ENCODE results near the gene PARVB. TPM values are rescaled to one million over a fixed set of nuclear protein-coding genes. Genes with fewer than 3 reads are reported as not detected.

PARVB gene
- total RNA-seq, 1 donor from 2014 or later = 22.1 TPM

GRCh38 chr22:44209343-44209742, 185.2 kb downstream of the PARVB start:
- Mint-ChIP-seq H3K4me3 (no peak overlapping the region), H3K4me1 (no peaks in the 10 kb centered on the region), H3K27me3 (ENCODE audit: low read depth) (peaks cover 34% of the 10 kb centered on the region), H3K9me3 (peaks cover 16% of the 10 kb centered on the region), H3K27ac (no peak overlapping the region), H3K36me3 (peaks cover 1% of the 10 kb centered on the region)
- DNase-seq (ENCODE audit: low spot score in 2 of 2, unreplicated experiment in 2 of 2) = no peak
- no peak for TF ChIP-seq CTCF (IDR thresholded peaks at IDR 0.05; ENCODE audit: unreplicated experiment)

GRCh38 chr22:44210722-44211121, 186.6 kb downstream of the PARVB start:
- Mint-ChIP-seq H3K4me1 (no peaks in the 10 kb centered on the region), H3K36me3 (peaks cover 1% of the 10 kb centered on the region), H3K27ac (no peak overlapping the region), H3K27me3 (ENCODE audit: low read depth) (peaks cover 31% of the 10 kb centered on the region), H3K9me3 (peaks cover 16% of the 10 kb centered on the region), H3K4me3 (no peak overlapping the region)
- no peak for DNase-seq (ENCODE audit: low spot score in 2 of 2, unreplicated experiment in 2 of 2)
- TF ChIP-seq CTCF (IDR thresholded peaks at IDR 0.05; ENCODE audit: unreplicated experiment) = no peak

- TF ChIP-seq CTCF (IDR thresholded peaks at IDR 0.05; ENCODE audit: unreplicated experiment) = no peak
- peaks cover 16% of the 10 kb centered on the region for H3K9me3 Mint-ChIP-seq
- no peak overlapping the region for H3K27ac Mint-ChIP-seq
- H3K36me3 Mint-ChIP-seq = peaks cover 1% of the 10 kb centered on the region
- H3K27me3 Mint-ChIP-seq (ENCODE audit: low read depth) = peaks cover 31% of the 10 kb centered on the region
- no peak for DNase-seq (ENCODE audit: low spot score in 2 of 2, unreplicated experiment in 2 of 2)
- H3K4me3 Mint-ChIP-seq = no peak overlapping the region
- no peaks in the 10 kb centered on the region for H3K4me1 Mint-ChIP-seq
Measured at GRCh38 chr22:44211256-44211945, 187.3 kb downstream of the PARVB start.

- Mint-ChIP-seq H3K27ac (no peak overlapping the region), H3K4me3 (no peak overlapping the region), H3K36me3 (peaks cover 1% of the 10 kb centered on the region), H3K27me3 (ENCODE audit: low read depth) (peaks cover 31% of the 10 kb centered on the region), H3K9me3 (peaks cover 16% of the 10 kb centered on the region), H3K4me1 (no peaks in the 10 kb centered on the region)
- DNase-seq (ENCODE audit: low spot score in 2 of 2, unreplicated experiment in 2 of 2) = no peak
- TF ChIP-seq CTCF (IDR thresholded peaks at IDR 0.05; ENCODE audit: unreplicated experiment) = no peak
Measured at GRCh38 chr22:44211946-44212930, 188.1 kb downstream of the PARVB start.

- H3K4me3 Mint-ChIP-seq = no peak overlapping the region
- no peaks in the 10 kb centered on the region for H3K4me1 Mint-ChIP-seq
- H3K36me3 Mint-ChIP-seq = peaks cover 1% of the 10 kb centered on the region
- no peak for DNase-seq (ENCODE audit: low spot score in 2 of 2, unreplicated experiment in 2 of 2)
- H3K9me3 Mint-ChIP-seq = peaks cover 16% of the 10 kb centered on the region
- H3K27me3 Mint-ChIP-seq (ENCODE audit: low read depth) = peaks cover 27% of the 10 kb centered on the region
- TF ChIP-seq CTCF (IDR thresholded peaks at IDR 0.05; ENCODE audit: unreplicated experiment) = no peak
- H3K27ac Mint-ChIP-seq = no peak overlapping the region
Measured at GRCh38 chr22:44212936-44213335, 188.8 kb downstream of the PARVB start.
